Stimulated activated CD8-positive, alpha-beta memory T cell treated with anti-CD3 and anti-CD28 coated beads, Interleukin-7, amount 100 ng/mL, for 1 hour (primary cell): ENCODE measurements around the gene PODXL.
"Not testable (repeated sequence)": the region's sequence is repeated elsewhere in the genome, so short reads cannot be mapped to it uniquely, and the experiment has no call there.

Source experiments
- DNase-seq, 2 donors: peaks; one replicate each; pipeline ENCODE4 v3.0.0-alpha.2; 2020; ENCODE audit warnings: low read depth in 2 of 2

PODXL gene

GRCh38 chr7:131511774-131512535, 44.5 kb downstream of the PODXL start:
- DNase-seq: no peak

- DNase-seq: no peak
Measured at GRCh38 chr7:131511071-131511470, 45.4 kb downstream of the PODXL start.

GRCh38 chr7:131509781-131510180, 46.6 kb downstream of the PODXL start:
- DNase-seq: no peak

GRCh38 chr7:131508754-131509486, 47.5 kb downstream of the PODXL start:
- DNase-seq: no peak

- peak; percentile 60 to 68 for DNase-seq
Measured at GRCh38 chr7:131507592-131508331, 48.7 kb downstream of the PODXL start.

- no peak for DNase-seq
Measured at GRCh38 chr7:131506597-131506996, 49.8 kb downstream of the PODXL start.

GRCh38 chr7:131505636-131506557, 50.5 kb downstream of the PODXL start:
- no peak for DNase-seq

GRCh38 chr7:131505037-131505620, 51.3 kb downstream of the PODXL start:
- not testable (repeated sequence) for DNase-seq

GRCh38 chr7:131504157-131504899, 52.1 kb downstream of the PODXL start:
- DNase-seq: no peak

GRCh38 chr7:131503639-131504038, 52.8 kb downstream of the PODXL start:
- no peak for DNase-seq

- no peak for DNase-seq
Measured at GRCh38 chr7:131502810-131503508, 53.5 kb downstream of the PODXL start.

- no peak for DNase-seq
Measured at GRCh38 chr7:131501930-131502685, 54.3 kb downstream of the PODXL start.

- no peak for DNase-seq
Measured at GRCh38 chr7:131501422-131501821, 55.0 kb downstream of the PODXL start.

GRCh38 chr7:131500357-131500756, 56.1 kb downstream of the PODXL start:
- no peak for DNase-seq

- DNase-seq: no peak
Measured at GRCh38 chr7:131499801-131500200, 56.6 kb downstream of the PODXL start.

- DNase-seq: no peak
Measured at GRCh38 chr7:131498237-131498885, 58.1 kb downstream of the PODXL start.

- DNase-seq: no peak
Measured at GRCh38 chr7:131497454-131497853, 59.0 kb downstream of the PODXL start.
